Body of pancreas (tissue), 4 donors: ENCODE measurements around the gene ANGPTL4. TPM values are rescaled to one million over a fixed set of nuclear protein-coding genes. Genes with fewer than 3 reads are reported as not detected.
A peak's percentile ranks its signal among the peaks of the same experiment; 100 is the strongest.

ENCODE experiments used
- ATAC-seq: fragments of 150-250 bp; one replicate; pipeline ENCODE4 v1.9.1; 2016
- DNase-seq, 4 donors: peaks; one replicate each; pipeline ENCODE4 v3.0.0-alpha.2; 2019
- H3K27ac ChIP-seq, 4 donors: fragments of 200-600 bp; sonication (generic); 1 replicate in 3 of 4; 2 replicates in 1 of 4; pipeline versions ENCODE4 v1.5.1 to v1.6.1; 2016 to 2019; ENCODE audit warnings: mild to moderate bottlenecking in 1 of 4, mixed read lengths in 1 of 4, moderate library complexity in 1 of 4
- H3K27me3 ChIP-seq, 2 donors: fragments of 200-600 bp; sonication (generic); one replicate each; pipeline ENCODE4 v1.6.0; 2016; ENCODE audit warnings: mild to moderate bottlenecking in 1 of 2
- H3K36me3 ChIP-seq, 2 donors: fragments of 200-600 bp; sonication (generic); replicated peaks in 1 of 2; 2 replicates each; pipeline ENCODE4 v1.5.1; 2016; ENCODE audit warnings: low read depth in 2 of 2; ENCODE audit not compliant: insufficient read depth in 1 of 2
- H3K4me1 ChIP-seq: fragments of 200-600 bp; sonication (generic); one replicate; pipeline ENCODE4 v1.6.0; 2016
- H3K4me3 ChIP-seq, 2 donors: fragments of 200-600 bp; sonication (generic); 1 replicate in 1 of 2; 2 replicates in 1 of 2; pipeline ENCODE4 v1.5.1; 2016 to 2019
- H3K9me3 ChIP-seq, 3 donors: fragments of 200-600 bp; sonication (generic); 1 replicate in 2 of 3; 2 replicates in 1 of 3; pipeline ENCODE4 v1.5.1; 2016
- CTCF ChIP-seq, 7 experiments: fragments of 450-650 bp in 4 of 7; fragments of 200-600 bp in 3 of 7; sonication (generic) in 3 of 7; IDR thresholded peaks; one replicate each; pipeline ENCODE4 v1.5.1; 2016 to 2019; ENCODE audit warnings: antibody characterized with exemption in 7 of 7
- POLR2A ChIP-seq, 3 donors: fragments of 450-650 bp; IDR thresholded peaks; one replicate each; pipeline ENCODE4 v1.6.1; 2016; ENCODE audit warnings: antibody characterized with exemption in 3 of 3, mild to moderate bottlenecking in 2 of 3
- WGBS, 2 donors: methylation state at CpG; one replicate each; pipeline ENCODE4 v1.1.5; 2017; 5-methylcytosine and 5-hydroxymethylcytosine counted together
- intact Hi-C: fragments of 100-400 bp; cut with DNase I; formaldehyde crosslinking; loops from one replicate; pipeline ENCODE4 v1.15.1; 2023
- total RNA-seq, 2 donors: library from RNA; depleted of rRNA; stranded (reverse); fragments of >200 nt; gene quantifications; one replicate each; pipeline ENCODE4 v1.1.0, GENCODE V29; 2016

ANGPTL4 gene
- total RNA-seq, 2 donors from 2014 or later: 68.7 to 110 TPM

GRCh38 chr19:8395621-8396082 is 31.7 kb downstream of the ANGPTL4 start:
- TF ChIP-seq CTCF (IDR thresholded peaks at IDR 0.05): no peak
- TF ChIP-seq POLR2A (IDR thresholded peaks at IDR 0.05): no peak
- H3K36me3 ChIP-seq: peaks cover 0 to 2% of the 10 kb centered on the region in 2 donors
- ATAC-seq: no peak
- H3K27ac ChIP-seq: peak overlapping the region in 3 of 4 donors; percentile 100
- WGBS, 2 donors: 92 to 94% methylated on average over 10 to 13 of the region's 14 CpGs
- no peaks in the 10 kb centered on the region for H3K27me3 ChIP-seq
- no peak for DNase-seq
- intact Hi-C loops: loop anchor here (5.0 kb wide), 1 partner anchor 38 kb away; no protein-coding TSS in a partner anchor
- no peaks in the 10 kb centered on the region for H3K9me3 ChIP-seq
- H3K4me3 ChIP-seq: no peak overlapping the region
- H3K4me1 ChIP-seq: peaks cover 79% of the 10 kb centered on the region

DNA sequence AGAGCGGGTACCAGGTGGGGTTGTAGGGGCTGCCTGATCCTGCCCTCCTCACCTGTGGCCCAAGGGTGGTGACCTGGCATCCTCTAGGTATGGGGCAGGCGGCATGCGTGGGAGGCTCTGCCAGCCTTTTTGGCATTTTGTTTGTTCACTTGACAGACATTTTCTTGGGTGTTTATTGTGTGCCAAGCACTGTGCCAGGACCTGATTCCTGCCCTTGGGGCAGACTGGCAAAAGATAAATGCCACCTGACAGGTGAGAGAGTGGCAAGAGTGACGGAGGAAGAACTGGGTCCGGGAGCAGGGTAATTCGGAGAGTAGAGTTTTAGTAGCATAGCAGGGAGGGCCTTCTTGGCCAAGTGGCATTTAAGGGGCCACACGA is 32.2 kb downstream of the ANGPTL4 start:
- TF ChIP-seq CTCF (IDR thresholded peaks at IDR 0.05) (no peak), POLR2A (IDR thresholded peaks at IDR 0.05) (no peak)
- peaks cover 0 to 2% of the 10 kb centered on the region in 2 donors for H3K36me3 ChIP-seq
- no peaks in the 10 kb centered on the region for H3K27me3 ChIP-seq
- no peak overlapping the region for H3K4me3 ChIP-seq
- peaks cover 75% of the 10 kb centered on the region for H3K4me1 ChIP-seq
- H3K9me3 ChIP-seq: no peaks in the 10 kb centered on the region
- peak in 3 of 4 donors; percentile 33 to 51 (median 49) for DNase-seq
- no peak for ATAC-seq
- WGBS, 2 donors: 39 to 56% methylated on average over 7 of the region's 7 CpGs
- H3K27ac ChIP-seq: peak overlapping the region in 2 of 4 donors; percentile 44 to 58
- intact Hi-C loops: loop anchor here (5.0 kb wide), 1 partner anchor 39 kb away; no protein-coding TSS in a partner anchor

GRCh38 chr19:8396563-8397203 is 32.7 kb downstream of the ANGPTL4 start:
- intact Hi-C loops: loop anchor here (5.0 kb wide), 1 partner anchor 39 kb away; no protein-coding TSS in a partner anchor
- no peak overlapping the region for H3K4me3 ChIP-seq
- peak in 6 of 7 experiments; percentile 26 to 71 (median 50) for TF ChIP-seq CTCF (IDR thresholded peaks at IDR 0.05)
- TF ChIP-seq POLR2A (IDR thresholded peaks at IDR 0.05): no peak
- H3K9me3 ChIP-seq: no peaks in the 10 kb centered on the region
- peaks cover 70% of the 10 kb centered on the region for H3K4me1 ChIP-seq
- no peaks in the 10 kb centered on the region for H3K27me3 ChIP-seq
- WGBS, 2 donors: 46 to 51% methylated on average over 20 to 21 of the region's 22 CpGs
- ATAC-seq: no peak
- DNase-seq: peak; percentile 64 to 76 (median 70)
- H3K36me3 ChIP-seq: peaks cover 0 to 2% of the 10 kb centered on the region in 2 donors
- H3K27ac ChIP-seq: peak overlapping the region in 3 of 4 donors; percentile 44 to 62 (median 58)

DNA sequence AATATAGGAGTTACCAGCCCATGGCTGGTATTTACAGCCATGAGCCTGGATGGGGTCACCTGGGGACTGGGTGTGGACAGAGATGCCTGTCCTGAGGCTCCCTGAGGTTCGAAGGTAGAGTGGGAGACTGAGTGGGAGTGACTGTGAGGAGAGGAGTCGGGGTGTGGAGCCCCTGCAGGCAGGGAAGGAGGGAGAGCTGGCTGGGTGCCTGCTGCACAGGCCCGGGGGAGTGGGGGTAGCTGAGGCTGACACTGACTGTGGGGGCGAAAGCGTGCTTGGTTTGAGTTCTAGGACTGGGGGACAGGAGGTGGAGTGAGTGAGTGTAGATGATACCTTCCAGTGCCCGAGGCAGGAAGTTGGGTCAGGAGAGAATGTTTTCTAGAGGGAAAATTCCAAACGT is 33.3 kb downstream of the ANGPTL4 start:
- 55 to 72% methylated on average over 7 of the region's 7 CpGs for WGBS, 2 donors
- Histone ChIP-seq H3K4me3 (no peak overlapping the region), H3K27me3 (no peaks in the 10 kb centered on the region), H3K9me3 (no peaks in the 10 kb centered on the region), H3K27ac (peak overlapping the region; percentile 9 to 62 (median 37)), H3K4me1 (peaks cover 64% of the 10 kb centered on the region), H3K36me3 (peaks cover 0 to 5% of the 10 kb centered on the region in 2 donors)
- intact Hi-C loops: loop anchor here (5.0 kb wide), 1 partner anchor 40 kb away; no protein-coding TSS in a partner anchor
- DNase-seq: no peak
- TF ChIP-seq POLR2A (IDR thresholded peaks at IDR 0.05) (no peak), CTCF (IDR thresholded peaks at IDR 0.05) (no peak)
- no peak for ATAC-seq
